ENCODE measurements around the gene MAPKAPK5. TPM values are rescaled to one million over a fixed set of nuclear protein-coding genes. Genes with fewer than 3 reads are reported as not detected.

MAPKAPK5 gene
- total RNA-seq, 1 experiment from 2014 or later = 85.7 TPM

GRCh38 chr12:111901182-111901581 is 59.2 kb downstream of the MAPKAPK5 start:
- H3K18ac ChIP-seq (ENCODE audit: insufficient read length, low read depth, low read length) = no peak overlapping the region
- H3K79me2 ChIP-seq (ENCODE audit: insufficient read depth, low read length) = no peaks in the 10 kb centered on the region
- H4K20me1 ChIP-seq (ENCODE audit: control insufficient read depth, insufficient read depth, insufficient read length) = peaks cover 2% of the 10 kb centered on the region
- H3K4ac ChIP-seq (ENCODE audit: low read depth, low read length) = no peak overlapping the region
- no peak overlapping the region for H3K4me2 ChIP-seq (ENCODE audit: insufficient read depth, insufficient read length, low read length)
- no peaks in the 10 kb centered on the region for H3K79me1 ChIP-seq (ENCODE audit: insufficient read depth, low read depth, low read length, poor library complexity, severe bottlenecking)
- no peak overlapping the region for H2AFZ ChIP-seq (ENCODE audit: low read length)
- H3T11ph ChIP-seq (ENCODE audit: low read length) = no peak overlapping the region
- no peak overlapping the region for H2AK5ac ChIP-seq (ENCODE audit: insufficient read length, low read length)
- H3K27me3 ChIP-seq (ENCODE audit: insufficient read depth, low read length) = no peaks in the 10 kb centered on the region
- H3K4me1 Mint-ChIP-seq = no peaks in the 10 kb centered on the region; a peak in 1 of 4 replicates
- peaks cover 17 to 34% (median 30%) of the 10 kb centered on the region in 3 experiments for H3K36me3 Mint-ChIP-seq (ENCODE audit: insufficient read depth in 1 of 3, low read depth in 3 of 3)
- no peak overlapping the region for H2BK12ac ChIP-seq (ENCODE audit: insufficient read length, low read depth, low read length)
- H3K9me3 ChIP-seq (ENCODE audit: control insufficient read depth, low read depth, low read length) = no peaks in the 10 kb centered on the region
- TF ChIP-seq CTCF (conservative IDR thresholded peaks at IDR 0.05) = no peak
- peak overlapping the region in 1 of 3 experiments; percentile 49; a peak in 2 of 7 replicates for H3K27ac Mint-ChIP-seq
- H3K23me2 ChIP-seq (ENCODE audit: insufficient read length, low read depth, low read length, poor library complexity, severe bottlenecking) = no peaks in the 10 kb centered on the region
- H3K4me3 Mint-ChIP-seq = no peak overlapping the region
- H4K91ac ChIP-seq (ENCODE audit: insufficient read length, low read depth, low read length) = no peak overlapping the region
- no peaks in the 10 kb centered on the region for H3K27me3 Mint-ChIP-seq (ENCODE audit: low read depth)
- no peak overlapping the region for H2BK15ac ChIP-seq (ENCODE audit: low read depth, low read length)
- H4K5ac ChIP-seq (ENCODE audit: insufficient read length, low read depth, low read length) = no peak overlapping the region
- DNase-seq = no peak
- H2BK120ac ChIP-seq (ENCODE audit: low read depth, low read length, poor library complexity, severe bottlenecking) = no peak overlapping the region
- WGBS (ENCODE audit: extremely low coverage, insufficient read length, low lambda C conversion rate) = no CpG with 5 or more reads among the region's 4 CpGs
- H3K9ac ChIP-seq (ENCODE audit: extremely low read depth, insufficient read length, low read length) = no peak overlapping the region
- no peak overlapping the region for H3K23ac ChIP-seq (ENCODE audit: insufficient read length, low read depth, low read length)
- H3K14ac ChIP-seq (ENCODE audit: insufficient read depth, low read length) = no peak overlapping the region
- H4K8ac ChIP-seq (replicated peaks; ENCODE audit: insufficient read length, low read depth, low read length) = no peak overlapping the region
- H3K4me1 ChIP-seq (ENCODE audit: insufficient read depth, low read length) = no peaks in the 10 kb centered on the region
- peaks cover 0 to 9% of the 10 kb centered on the region in 2 experiments; a peak in 4 of 5 replicates for H3K9me3 Mint-ChIP-seq
- no peak overlapping the region for H2BK20ac ChIP-seq (ENCODE audit: low read depth, low read length, poor library complexity, severe bottlenecking)
- H3K56ac ChIP-seq (ENCODE audit: insufficient read length, low read depth, low read length) = no peak overlapping the region
- H3K27ac ChIP-seq (ENCODE audit: insufficient read length, low read depth, low read length) = no peak overlapping the region
- no peak overlapping the region for H2BK5ac ChIP-seq (ENCODE audit: insufficient read length, low read length)

Measured in H9 (cell line).